ENCODE measurements around the gene FLAD1. TPM values are rescaled to one million over a fixed set of nuclear protein-coding genes. Genes with fewer than 3 reads are reported as not detected.

The FLAD1 gene
- total and polyA plus RNA-seq, 4 donors: 10.9 to 37.0 (median 30.6) TPM

DNA sequence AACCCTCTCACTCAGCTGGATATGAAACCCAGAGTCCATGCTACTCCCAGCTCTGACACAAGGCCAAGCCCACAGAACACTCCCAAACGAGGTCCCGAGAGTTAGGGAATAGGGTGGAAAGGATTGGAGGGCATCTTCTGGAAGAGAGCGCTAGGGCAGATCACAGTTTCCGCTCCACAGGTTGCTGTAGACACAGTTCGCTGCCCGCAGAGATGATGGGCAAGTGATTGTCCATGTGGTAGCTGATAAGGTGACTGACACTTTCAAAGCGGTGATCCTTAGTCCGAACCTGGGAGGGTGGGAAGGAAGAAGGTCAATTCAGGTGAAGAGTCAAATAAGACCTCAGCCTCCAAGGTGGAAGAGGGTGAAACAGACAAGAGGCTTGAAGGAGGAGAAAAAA is 19.5 kb upstream of the FLAD1 start:
- no peaks in the 10 kb centered on the region for H3K27me3 ChIP-seq (ENCODE audit: control insufficient read depth in 3 of 3, insufficient read depth in 3 of 3, low read length in 2 of 3)
- DNase-seq (no peak), ATAC-seq (ENCODE audit: insufficient read depth, low FRiP score) (no peak)
- H3K9ac ChIP-seq (ENCODE audit: insufficient read depth in 1 of 2, low read length in 2 of 2): no peak overlapping the region
- WGBS, 2 donors: 88 to 90% methylated on average over 8 of the region's 8 CpGs
- no peak overlapping the region for H3K4me3 ChIP-seq
- H3K27ac ChIP-seq (ENCODE audit: low read depth in 1 of 2, low read length in 1 of 2): no peak overlapping the region
- TF ChIP-seq, protein P1, sequence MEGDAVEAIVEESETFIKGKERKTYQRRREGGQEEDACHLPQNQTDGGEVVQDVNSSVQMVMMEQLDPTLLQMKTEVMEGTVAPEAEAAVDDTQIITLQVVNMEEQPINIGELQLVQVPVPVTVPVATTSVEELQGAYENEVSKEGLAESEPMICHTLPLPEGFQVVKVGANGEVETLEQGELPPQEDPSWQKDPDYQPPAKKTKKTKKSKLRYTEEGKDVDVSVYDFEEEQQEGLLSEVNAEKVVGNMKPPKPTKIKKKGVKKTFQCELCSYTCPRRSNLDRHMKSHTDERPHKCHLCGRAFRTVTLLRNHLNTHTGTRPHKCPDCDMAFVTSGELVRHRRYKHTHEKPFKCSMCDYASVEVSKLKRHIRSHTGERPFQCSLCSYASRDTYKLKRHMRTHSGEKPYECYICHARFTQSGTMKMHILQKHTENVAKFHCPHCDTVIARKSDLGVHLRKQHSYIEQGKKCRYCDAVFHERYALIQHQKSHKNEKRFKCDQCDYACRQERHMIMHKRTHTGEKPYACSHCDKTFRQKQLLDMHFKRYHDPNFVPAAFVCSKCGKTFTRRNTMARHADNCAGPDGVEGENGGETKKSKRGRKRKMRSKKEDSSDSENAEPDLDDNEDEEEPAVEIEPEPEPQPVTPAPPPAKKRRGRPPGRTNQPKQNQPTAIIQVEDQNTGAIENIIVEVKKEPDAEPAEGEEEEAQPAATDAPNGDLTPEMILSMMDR (IDR thresholded peaks at IDR 0.05; ENCODE audit: control extremely low read depth, extremely low read depth): no peak
- peaks cover 18 to 52% (median 38%) of the 10 kb centered on the region in 4 donors for H3K36me3 ChIP-seq (ENCODE audit: control insufficient read depth in 4 of 4, insufficient read depth in 4 of 4, low read length in 4 of 4)
- no peaks in the 10 kb centered on the region for H3K9me3 ChIP-seq (ENCODE audit: control insufficient read depth in 4 of 4, insufficient read depth in 3 of 4, low read length in 3 of 4)
- peaks cover 5 to 24% (median 9%) of the 10 kb centered on the region in 5 donors for H3K4me1 ChIP-seq (ENCODE audit: control insufficient read depth in 5 of 5, insufficient read depth in 5 of 5, low read length in 5 of 5)

DNA sequence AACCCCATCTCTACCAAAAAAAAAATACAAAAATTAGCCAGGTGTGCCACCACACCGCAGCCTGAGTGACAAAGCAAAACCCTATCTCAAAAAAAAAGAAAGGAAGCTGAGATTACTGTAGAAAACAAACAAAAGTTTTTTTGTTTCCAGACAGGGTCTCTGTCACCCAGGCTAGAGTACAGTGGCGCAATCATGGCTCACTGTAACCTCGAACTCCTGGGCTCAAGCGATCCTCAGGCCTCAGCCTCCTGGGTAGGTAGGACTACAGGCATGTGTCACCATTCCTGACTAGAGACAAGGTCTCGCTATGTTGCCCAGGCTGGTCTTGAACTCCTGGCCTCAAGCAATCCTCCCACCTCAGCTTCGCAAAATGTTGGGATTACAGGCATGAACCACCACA is 18.8 kb upstream of the FLAD1 start:
- DNase-seq (no peak), ATAC-seq (ENCODE audit: insufficient read depth, low FRiP score) (no peak)
- H3K4me1 ChIP-seq (ENCODE audit: control insufficient read depth in 5 of 5, insufficient read depth in 5 of 5, low read length in 5 of 5): peaks cover 5 to 31% (median 15%) of the 10 kb centered on the region in 5 donors
- H3K27me3 ChIP-seq (ENCODE audit: control insufficient read depth in 3 of 3, insufficient read depth in 3 of 3, low read length in 2 of 3): no peaks in the 10 kb centered on the region
- WGBS, 2 donors: 88 to 90% methylated on average over 6 of the region's 6 CpGs
- H3K36me3 ChIP-seq (ENCODE audit: control insufficient read depth in 4 of 4, insufficient read depth in 4 of 4, low read length in 4 of 4): peaks cover 18 to 54% (median 35%) of the 10 kb centered on the region in 4 donors
- H3K27ac ChIP-seq (ENCODE audit: low read depth in 1 of 2, low read length in 1 of 2): no peak overlapping the region
- no peaks in the 10 kb centered on the region for H3K9me3 ChIP-seq (ENCODE audit: control insufficient read depth in 4 of 4, insufficient read depth in 3 of 4, low read length in 3 of 4)
- no peak overlapping the region for H3K9ac ChIP-seq (ENCODE audit: insufficient read depth in 1 of 2, low read length in 2 of 2)
- TF ChIP-seq, protein P1 (IDR thresholded peaks at IDR 0.05; ENCODE audit: control extremely low read depth, extremely low read depth): no peak
- H3K4me3 ChIP-seq: no peak overlapping the region

DNA sequence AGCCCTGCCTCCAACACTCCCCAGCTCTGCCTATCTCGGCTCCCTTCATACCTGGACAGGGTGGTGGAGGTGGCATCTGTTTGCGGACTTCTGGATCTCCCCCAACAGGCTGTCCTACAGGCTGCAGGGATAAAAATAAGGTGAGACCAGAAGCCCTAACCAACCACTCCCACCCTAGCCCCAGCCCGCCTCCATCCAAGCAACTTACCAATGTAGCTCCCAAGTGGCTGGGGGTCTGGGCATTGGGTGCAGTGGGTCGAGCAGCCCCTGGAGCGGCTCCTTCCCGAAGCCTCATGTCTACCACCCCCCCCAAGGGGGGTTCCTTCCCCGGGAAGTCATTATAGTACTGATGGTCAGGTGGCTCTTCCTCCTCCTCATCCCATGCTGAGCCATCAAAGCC is 17.0 kb upstream of the FLAD1 start:
- no peak overlapping the region for H3K9ac ChIP-seq (ENCODE audit: insufficient read depth in 1 of 2, low read length in 2 of 2)
- peaks cover 0 to 41% (median 21%) of the 10 kb centered on the region in 5 donors for H3K4me1 ChIP-seq (ENCODE audit: control insufficient read depth in 5 of 5, insufficient read depth in 5 of 5, low read length in 5 of 5)
- H3K27ac ChIP-seq (ENCODE audit: low read depth in 1 of 2, low read length in 1 of 2): no peak overlapping the region
- no peaks in the 10 kb centered on the region for H3K27me3 ChIP-seq (ENCODE audit: control insufficient read depth in 3 of 3, insufficient read depth in 3 of 3, low read length in 2 of 3)
- TF ChIP-seq, protein P1 (IDR thresholded peaks at IDR 0.05; ENCODE audit: control extremely low read depth, extremely low read depth): no peak
- WGBS, 2 donors: 88 to 91% methylated on average over 7 of the region's 7 CpGs
- H3K9me3 ChIP-seq (ENCODE audit: control insufficient read depth in 4 of 4, insufficient read depth in 3 of 4, low read length in 3 of 4): no peaks in the 10 kb centered on the region
- H3K4me3 ChIP-seq: no peak overlapping the region
- DNase-seq: no peak
- H3K36me3 ChIP-seq (ENCODE audit: control insufficient read depth in 4 of 4, insufficient read depth in 4 of 4, low read length in 4 of 4): peaks cover 18 to 53% (median 33%) of the 10 kb centered on the region in 4 donors
- no peak for ATAC-seq (ENCODE audit: insufficient read depth, low FRiP score)
